HepG2 (cell line): ENCODE measurements around the gene FAM83D. TPM values are rescaled to one million over a fixed set of nuclear protein-coding genes. Genes with fewer than 3 reads are reported as not detected.

Experiments used
- ATAC-seq: fragments of 200-7000 bp; cut with Tn5 transposase; 3 replicates; pipeline ENCODE4 v1.9.1; 2020; ENCODE audit warnings: mild to moderate bottlenecking, moderate library complexity
- BruUV-seq: library from RNA; stranded (reverse); fragments of 400-500 nt; replicated peaks from 2 replicates; lab custom pipeline; 2021; lab: Mats Ljungman, UMichigan
- CTCF ChIA-PET: fragments of 300-600 bp; formaldehyde crosslinking; extraction: SDS; loops from one replicate; lab custom pipeline; 2021; ENCODE audit warnings: low total read pairs, inconsistent platforms, low intra/inter-chr PET ratio; lab: Yijun Ruan, JAX
- POLR2A ChIA-PET: fragments of 350-600 bp; sonication (Branson Sonifier 250); formaldehyde crosslinking; loops from one replicate; lab custom pipeline; 2020; ENCODE audit warnings: antibody characterized with exemption, inconsistent platforms; lab: Yijun Ruan, JAX
- DNase-seq: peaks from one replicate; pipeline ENCODE4 v3.0.0-alpha.2; 2015; ENCODE audit warnings: low spot score
- FAIRE-seq: peaks from 3 replicates; lab custom pipeline; 2011; peaks lifted over from hg19 to GRCh38; lab: Jason Lieb, UNC
- H2AFZ ChIP-seq: one replicate; pipeline ENCODE4 v1.6.1; 2011; ENCODE audit warnings: low read length, inconsistent platforms
- H3K27ac ChIP-seq: fragments of 300-600 bp; 3 replicates; pipeline ENCODE4 v1.8.0; 2011; ENCODE audit warnings: mixed run types, mild to moderate bottlenecking, mixed read lengths, low read length, inconsistent platforms; ENCODE audit not compliant: insufficient read depth; ENCODE audit errors: extremely low read length
- H3K27me3 ChIP-seq, 2 experiments: fragments of 200-600 bp in 1 of 2; 2 replicates in 1 of 2; 3 replicates in 1 of 2; pipeline versions ENCODE4 v1.6.0 to v1.8.0; 2011; ENCODE audit warnings: low read length in 2 of 2, mild to moderate bottlenecking in 2 of 2, moderate library complexity in 2 of 2, inconsistent platforms in 1 of 2; ENCODE audit not compliant: insufficient read depth in 2 of 2, control insufficient read depth in 1 of 2
- H3K36me3 ChIP-seq, 2 experiments: fragments of 200-600 bp in 1 of 2; replicated peaks in 1 of 2; 2 replicates in 1 of 2; 3 replicates in 1 of 2; pipeline versions ENCODE4 v1.5.1 to v1.8.0; 2011; ENCODE audit warnings: low read length in 2 of 2, inconsistent platforms in 1 of 2; ENCODE audit not compliant: insufficient read depth in 2 of 2, control insufficient read depth in 1 of 2
- H3K4me1 ChIP-seq: 2 replicates; pipeline ENCODE4 v1.5.1; 2012; ENCODE audit warnings: low read length, inconsistent platforms; ENCODE audit not compliant: insufficient read depth
- H3K4me2 ChIP-seq: 2 replicates; pipeline ENCODE4 v1.6.0; 2011; ENCODE audit warnings: low read depth, low read length, inconsistent platforms
- H3K4me3 ChIP-seq, 3 experiments: fragments of 200-600 bp in 1 of 3; sonication (generic), shearing (Covaris generic) in 1 of 3; replicated peaks in 1 of 3; 2 replicates each; pipeline ENCODE4 v1.5.1; 2011 to 2016; ENCODE audit warnings: low read length in 3 of 3, inconsistent platforms in 2 of 3, low read depth in 2 of 3, mild to moderate bottlenecking in 2 of 3, control low read depth in 1 of 3, mixed read lengths in 1 of 3; ENCODE audit not compliant: insufficient read depth in 1 of 3
- H3K79me2 ChIP-seq: one replicate; pipeline ENCODE4 v1.6.1; 2011; ENCODE audit warnings: low read length, inconsistent platforms; ENCODE audit not compliant: insufficient read depth
- H3K9ac ChIP-seq: 2 replicates; pipeline ENCODE4 v1.6.0; 2011; ENCODE audit warnings: mild to moderate bottlenecking, low read depth, low read length, inconsistent platforms; ENCODE audit not compliant: insufficient read depth
- H3K9me3 ChIP-seq: 2 replicates; pipeline ENCODE4 v1.5.1; 2012; ENCODE audit warnings: mild to moderate bottlenecking, low read length
- H4K20me1 ChIP-seq: 2 replicates; pipeline ENCODE4 v1.6.0; 2011; ENCODE audit warnings: inconsistent platforms, mild to moderate bottlenecking, low read length, moderate library complexity; ENCODE audit not compliant: insufficient read depth
- BRF2 ChIP-seq: sonication (generic); formaldehyde crosslinking; IDR thresholded peaks from 2 replicates; pipeline ENCODE4 v1.8.1; 2022; ENCODE audit warnings: mild to moderate bottlenecking, missing genetic modification reagents
- FOXO4 ChIP-seq: sonication (generic); formaldehyde crosslinking; conservative IDR thresholded peaks from 2 replicates; pipeline ENCODE4 v1.8.1; 2023; ENCODE audit warnings: missing genetic modification reagents
- HDAC1 ChIP-seq: sonication (generic); formaldehyde crosslinking; IDR thresholded peaks from 2 replicates; pipeline ENCODE4 v1.5.1; 2020; ENCODE audit warnings: mild to moderate bottlenecking, missing genetic modification reagents
- HES4 ChIP-seq: sonication (generic); formaldehyde crosslinking; IDR thresholded peaks from 2 replicates; pipeline ENCODE4 v1.9.0; 2021; ENCODE audit warnings: mild to moderate bottlenecking, missing genetic modification reagents, borderline replicate concordance
- HNF4A ChIP-seq: sonication (generic); formaldehyde crosslinking; IDR thresholded peaks from 2 replicates; pipeline ENCODE4 v1.4.0; 2020; ENCODE audit warnings: missing genetic modification reagents
- MAFK ChIP-seq, 2 experiments: IDR thresholded peaks in 1 of 2; conservative IDR thresholded peaks in 1 of 2; 2 replicates each; pipeline ENCODE4 v1.6.1; 2011; ENCODE audit warnings: improper control_type of control experiment in 2 of 2, low read length in 2 of 2
- NR3C1 ChIP-seq: sonication (generic); formaldehyde crosslinking; IDR thresholded peaks from 2 replicates; pipeline ENCODE4 v1.4.0; 2020; ENCODE audit warnings: missing genetic modification reagents
- POLR2AphosphoS2 ChIP-seq: IDR thresholded peaks from 2 replicates; pipeline ENCODE4 v1.6.1; 2011; ENCODE audit warnings: low read depth, low read length, improper control_type of control experiment
- RFX1 ChIP-seq: fragments of 450-650 bp; IDR thresholded peaks from 2 replicates; pipeline ENCODE4 v1.6.1; 2017
- SRSF9 ChIP-seq: fragments of 200-400 bp; formaldehyde crosslinking; IDR thresholded peaks from 2 replicates; pipeline ENCODE4 v1.6.1; 2018; ENCODE audit warnings: borderline replicate concordance, mild to moderate bottlenecking, low read depth, low read length; ENCODE audit not compliant: insufficient read depth, poor library complexity, severe bottlenecking
- TEAD3 ChIP-seq: optimal IDR thresholded peaks from 2 replicates; pipeline ENCODE3; 2016; ENCODE audit warnings: borderline replicate concordance
- ZC3H13 ChIP-seq: sonication (generic); formaldehyde crosslinking; IDR thresholded peaks from 2 replicates; pipeline ENCODE4 v1.8.1; 2023; ENCODE audit warnings: mild to moderate bottlenecking, missing genetic modification reagents, moderate library complexity
- ZNF101 ChIP-seq: sonication (generic); formaldehyde crosslinking; IDR thresholded peaks from 2 replicates; pipeline ENCODE4 v1.4.0; 2020; ENCODE audit warnings: mild to moderate bottlenecking, low read depth, missing genetic modification reagents, borderline replicate concordance
- ZNF317 ChIP-seq: sonication (generic); formaldehyde crosslinking; IDR thresholded peaks from 2 replicates; pipeline ENCODE4 v1.5.0; 2020; ENCODE audit warnings: mild to moderate bottlenecking, missing genetic modification reagents
- ZNF383 ChIP-seq: sonication (generic); formaldehyde crosslinking; IDR thresholded peaks from 2 replicates; pipeline ENCODE4 v1.4.0; 2020; ENCODE audit warnings: missing genetic modification reagents, mild to moderate bottlenecking, borderline replicate concordance
- ZNF510 ChIP-seq: sonication (generic); formaldehyde crosslinking; IDR thresholded peaks from 2 replicates; pipeline ENCODE4 v1.4.0; 2020; ENCODE audit warnings: low read depth, mild to moderate bottlenecking, missing genetic modification reagents
- ZNF589 ChIP-seq: sonication (generic); formaldehyde crosslinking; conservative IDR thresholded peaks from 2 replicates; pipeline ENCODE4 v1.8.0; 2022; ENCODE audit warnings: mild to moderate bottlenecking, moderate library complexity, missing genetic modification reagents
- WGBS: methylation state at CpG from one replicate; pipeline ENCODE4 v1.1.6; 2017; ENCODE audit warnings: low lambda C conversion rate; 5-methylcytosine and 5-hydroxymethylcytosine counted together
- in situ Hi-C: cut with HindIII; loops from 2 replicates; pipeline ENCODE4 v1.10.0; 2017; ENCODE audit warnings: low pct_unique_long_range_greater_than_20kb; ENCODE audit not compliant: extremely low pct_ligation_motif_present
- intact Hi-C: fragments of 100-400 bp; cut with micrococcal nuclease; formaldehyde crosslinking; loops from one replicate; pipeline ENCODE4 v1.10.0; 2022; ENCODE audit not compliant: unreplicated experiment
- polyA plus RNA-seq, 8 experiments: library from polyadenylated mRNA; depleted of rRNA in 3 of 8; stranded (reverse) in 7 of 8; unstranded in 1 of 8; fragments of >200 nt; fragmentation: Illumina TruSeq in 4 of 8; extraction: Trizol in 4 of 8; gene quantifications; 2 replicates each; pipeline versions ENCODE4 v1.2.1 to v1.2.3, GENCODE V29; 2011 to 2016; ENCODE audit warnings: low read depth in 4 of 8, missing spikeins in 1 of 8, mixed read lengths in 1 of 8; ENCODE audit not compliant: insufficient read depth in 1 of 8
- total RNA-seq, 5 experiments: library from RNA; depleted of rRNA; stranded (reverse); fragments of >200 nt; fragmentation: Illumina TruSeq; extraction: Trizol; gene quantifications; 2 replicates each; pipeline ENCODE4 v1.2.3, GENCODE V29; 2016; ENCODE audit warnings: low read depth in 1 of 5
- TF ChIP-seq, protein P1 (sequence below): sonication (generic); formaldehyde crosslinking; IDR thresholded peaks from 2 replicates; pipeline ENCODE4 v1.8.0; 2022; ENCODE audit warnings: mild to moderate bottlenecking, missing genetic modification reagents, moderate library complexity

FAM83D gene
- total and polyA plus RNA-seq, 2 of the 13 experiments (the other 11 are each of a cell fraction or from before 2014, with no cell fraction given) = 51.4 to 64.0 TPM

- TF ChIP-seq, protein P1, sequence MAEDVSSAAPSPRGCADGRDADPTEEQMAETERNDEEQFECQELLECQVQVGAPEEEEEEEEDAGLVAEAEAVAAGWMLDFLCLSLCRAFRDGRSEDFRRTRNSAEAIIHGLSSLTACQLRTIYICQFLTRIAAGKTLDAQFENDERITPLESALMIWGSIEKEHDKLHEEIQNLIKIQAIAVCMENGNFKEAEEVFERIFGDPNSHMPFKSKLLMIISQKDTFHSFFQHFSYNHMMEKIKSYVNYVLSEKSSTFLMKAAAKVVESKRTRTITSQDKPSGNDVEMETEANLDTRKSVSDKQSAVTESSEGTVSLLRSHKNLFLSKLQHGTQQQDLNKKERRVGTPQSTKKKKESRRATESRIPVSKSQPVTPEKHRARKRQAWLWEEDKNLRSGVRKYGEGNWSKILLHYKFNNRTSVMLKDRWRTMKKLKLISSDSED (CRISPR knock-in tag) = no peak
- 0 out of 2 replicates have a peak, but pooled peaks have one; percentile 48 for TF ChIP-seq FOXO4 (CRISPR knock-in tag)
These were observed 31.1 kb downstream of the FAM83D start (continued) for GRCh38 chr20:38957235-38957876.

DNA sequence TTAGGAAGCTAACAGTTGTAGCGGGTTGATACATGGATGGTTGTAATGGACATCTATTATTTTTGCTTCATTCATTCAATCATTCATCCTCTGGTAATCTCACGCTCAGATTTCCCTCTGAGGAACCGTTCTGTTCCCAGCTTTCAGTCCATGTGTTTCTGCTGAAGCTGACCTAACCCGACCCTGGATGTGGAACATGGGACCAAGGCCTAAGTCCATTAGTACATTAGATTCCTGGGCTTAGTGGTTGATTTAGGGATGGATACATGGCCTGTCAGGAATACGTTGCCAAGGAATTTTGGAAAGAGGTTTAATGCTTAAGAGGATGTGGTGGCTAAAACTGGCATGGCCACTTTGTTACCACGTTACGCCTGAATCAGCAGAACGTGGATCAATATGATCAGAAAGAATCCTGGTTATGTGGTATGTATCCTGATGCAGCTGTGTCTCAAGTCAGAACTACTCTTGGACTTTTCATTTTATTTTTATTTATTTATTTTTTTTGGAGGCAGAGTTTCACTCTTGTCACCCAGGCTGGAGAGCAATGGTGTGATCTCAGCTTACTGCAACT, 31.8 kb downstream of the FAM83D start:
- Histone ChIP-seq H3K4me2 (no peak overlapping the region), H2AFZ (no peak overlapping the region), H3K9me3 (no peaks in the 10 kb centered on the region), H4K20me1 (no peaks in the 10 kb centered on the region), H3K4me1 (peaks cover 50% of the 10 kb centered on the region), H3K36me3 (peaks cover 0 to 5% of the 10 kb centered on the region in 2 experiments; a peak in 1 of 5 replicates), H3K27ac (no peak overlapping the region), H3K9ac (no peak overlapping the region), H3K79me2 (peaks cover 4% of the 10 kb centered on the region), H3K4me3 (no peak overlapping the region), H3K27me3 (no peaks in the 10 kb centered on the region; a peak in 1 of 5 replicates)
- WGBS = 88% methylated on average over 8 of the region's 8 CpGs
- no TSS peak for BruUV-seq
- in situ Hi-C loops (no loop called here), intact Hi-C loops (no loop called here)
- ChIA-PET CTCF (no interaction called here), POLR2A (no interaction called here)
- FAIRE-seq (no peak), ATAC-seq (no peak), DNase-seq (no peak)
- no peak for TF ChIP-seq SRSF9
- TF ChIP-seq ZNF101 (CRISPR knock-in tag) = no peak
- no peak for TF ChIP-seq POLR2AphosphoS2
- no peak for TF ChIP-seq NR3C1 (CRISPR knock-in tag)
- TF ChIP-seq ZC3H13 (CRISPR knock-in tag) = peak; percentile 46; the same call in 1 of the 2 replicates
- no peak for TF ChIP-seq ZNF510 (CRISPR knock-in tag)
- no peak for TF ChIP-seq TEAD3 (CRISPR knock-in tag)
- TF ChIP-seq HES4 (CRISPR knock-in tag) = no peak
- no peak for TF ChIP-seq ZNF589 (CRISPR knock-in tag)
- TF ChIP-seq BRF2 (CRISPR knock-in tag) = no peak
- peak; percentile 6; the same call in 1 of the 2 replicates for TF ChIP-seq HNF4A (CRISPR knock-in tag)
- peak; percentile 51 to 66; a peak in 3 of 4 replicates for TF ChIP-seq MAFK (conservative IDR thresholded peaks at IDR 0.05 in 1 of 2, IDR thresholded peaks at IDR 0.05 in 1 of 2; ENCODE audit: low read length in 2 of 2)
- TF ChIP-seq ZNF383 (CRISPR knock-in tag) = no peak
- TF ChIP-seq ZNF317 (CRISPR knock-in tag) = no peak
- no peak for TF ChIP-seq RFX1
- no peak for TF ChIP-seq HDAC1 (CRISPR knock-in tag)
